Measurements from ENCODE around the gene TRPC3.

TRPC3 gene

DNA sequence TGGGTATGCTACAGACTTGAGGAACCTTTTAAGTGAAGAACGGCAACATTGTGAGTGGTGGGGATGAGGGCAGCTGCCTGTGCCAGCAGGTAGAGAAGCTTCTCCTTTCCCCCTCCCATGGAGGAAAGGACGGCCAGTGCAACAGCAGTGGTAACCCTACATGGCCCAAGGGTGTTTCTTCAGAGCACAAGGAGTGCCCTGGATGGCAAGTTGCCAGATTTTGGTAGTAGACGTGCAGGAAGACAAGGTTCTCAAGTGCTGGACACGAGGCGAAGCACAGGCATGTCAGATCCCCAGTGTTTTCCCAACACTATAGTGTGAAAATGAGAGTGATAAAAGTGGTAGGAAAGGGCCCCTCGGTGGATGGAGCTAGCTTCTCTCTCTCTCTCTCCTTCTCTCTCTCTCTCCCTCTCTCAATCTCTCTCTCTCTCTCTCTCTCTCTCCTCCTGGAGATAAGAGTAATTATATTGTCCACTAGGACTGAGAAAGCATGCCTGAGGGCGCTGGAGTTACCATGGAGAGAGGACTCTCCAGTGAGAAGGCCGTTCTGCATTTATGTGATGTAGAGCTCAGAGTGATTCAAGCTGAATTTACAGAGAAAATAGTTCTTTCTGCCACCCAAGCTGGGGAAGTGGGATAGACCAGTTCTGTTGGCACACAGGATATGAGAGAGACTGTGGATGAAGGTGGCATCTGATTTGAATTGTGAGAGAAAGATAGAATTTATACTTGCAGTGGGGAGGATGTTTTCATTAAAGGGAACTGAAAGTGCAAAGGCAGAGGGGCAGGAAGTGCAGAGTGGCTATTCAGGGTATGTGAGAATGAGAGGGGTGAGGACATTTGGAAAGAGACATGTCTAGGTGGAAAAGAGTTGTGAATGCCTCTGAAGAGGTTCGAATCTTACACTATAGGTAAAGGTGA is 25.7 kb upstream of the TRPC3 start:
- no peak overlapping the region for H3K4me3 ChIP-seq (ENCODE audit: low read depth, low read length)
- H3K36me3 ChIP-seq (ENCODE audit: control insufficient read depth, insufficient read depth, low read length), result no peaks in the 10 kb centered on the region
- no peaks in the 10 kb centered on the region; the same call in 1 of the 2 replicates for H3K27me3 ChIP-seq (ENCODE audit: control insufficient read depth, insufficient read depth, low read length)
- no peak overlapping the region for H3K9ac ChIP-seq (ENCODE audit: low read depth, low read length)
- no peaks in the 10 kb centered on the region for H3K4me1 ChIP-seq (ENCODE audit: control insufficient read depth, insufficient read depth, low read length)
- H3K27ac ChIP-seq (ENCODE audit: low read depth, low read length), result no peak overlapping the region
- no peaks in the 10 kb centered on the region for H3K9me3 ChIP-seq (ENCODE audit: control insufficient read depth, insufficient read depth, low read length)

DNA sequence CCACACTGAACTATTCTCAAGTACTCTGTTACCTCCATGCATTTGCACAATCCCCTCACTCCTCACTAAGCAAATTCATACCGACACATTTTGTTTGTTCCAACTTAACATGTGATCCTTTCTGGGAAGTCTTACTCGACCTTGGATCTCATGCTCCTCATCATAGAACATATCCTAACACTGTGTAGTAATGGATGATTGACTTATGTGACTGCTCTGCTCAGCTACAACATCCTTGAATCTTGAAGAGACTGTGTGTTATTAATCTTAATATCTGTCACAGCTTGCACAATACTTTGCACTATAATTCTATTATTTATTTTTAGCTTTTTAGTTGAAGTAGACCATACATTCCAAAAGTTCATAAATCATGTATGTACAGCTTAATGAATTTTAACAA is 23.9 kb upstream of the TRPC3 start:
- H3K36me3 ChIP-seq (ENCODE audit: control insufficient read depth, insufficient read depth, low read length), result no peaks in the 10 kb centered on the region
- H3K4me1 ChIP-seq (ENCODE audit: control insufficient read depth, insufficient read depth, low read length), result no peaks in the 10 kb centered on the region
- no peak overlapping the region for H3K9ac ChIP-seq (ENCODE audit: low read depth, low read length)
- H3K27me3 ChIP-seq (ENCODE audit: control insufficient read depth, insufficient read depth, low read length), result no peaks in the 10 kb centered on the region; the same call in 1 of the 2 replicates
- H3K27ac ChIP-seq (ENCODE audit: low read depth, low read length), result no peak overlapping the region
- H3K4me3 ChIP-seq (ENCODE audit: low read depth, low read length), result no peak overlapping the region
- no peaks in the 10 kb centered on the region for H3K9me3 ChIP-seq (ENCODE audit: control insufficient read depth, insufficient read depth, low read length)

GRCh38 chr4:121973816-121974215 is 22.0 kb upstream of the TRPC3 start:
- Histone ChIP-seq H3K4me1 (ENCODE audit: control insufficient read depth, insufficient read depth, low read length) (no peaks in the 10 kb centered on the region), H3K27ac (ENCODE audit: low read depth, low read length) (no peak overlapping the region), H3K36me3 (ENCODE audit: control insufficient read depth, insufficient read depth, low read length) (no peaks in the 10 kb centered on the region), H3K9ac (ENCODE audit: low read depth, low read length) (no peak overlapping the region), H3K27me3 (ENCODE audit: control insufficient read depth, insufficient read depth, low read length) (no peaks in the 10 kb centered on the region; the same call in 1 of the 2 replicates), H3K4me3 (ENCODE audit: low read depth, low read length) (no peak overlapping the region), H3K9me3 (ENCODE audit: control insufficient read depth, insufficient read depth, low read length) (no peaks in the 10 kb centered on the region)

DNA sequence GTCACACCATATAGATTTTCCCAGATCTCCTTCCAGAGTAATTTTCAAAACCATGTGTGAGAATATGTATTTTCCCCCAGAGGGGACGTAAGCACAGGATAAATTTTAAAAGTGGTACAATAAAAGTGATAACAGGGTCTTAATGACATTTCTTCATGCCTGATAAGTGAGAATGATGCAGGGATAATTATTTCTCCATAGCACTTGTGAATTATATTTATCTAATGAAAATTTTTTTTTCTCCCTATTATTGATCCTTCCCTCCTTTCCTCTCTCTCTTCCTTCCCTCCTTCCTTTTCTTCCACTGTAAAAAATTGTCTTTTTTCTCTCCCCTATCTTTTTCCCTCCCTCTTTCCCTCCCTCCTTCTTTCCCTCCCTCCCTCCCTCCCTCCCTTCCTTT is 17.0 kb upstream of the TRPC3 start:
- H3K4me1 ChIP-seq (ENCODE audit: control insufficient read depth, insufficient read depth, low read length), result no peaks in the 10 kb centered on the region
- H3K27me3 ChIP-seq (ENCODE audit: control insufficient read depth, insufficient read depth, low read length), result no peaks in the 10 kb centered on the region
- no peaks in the 10 kb centered on the region for H3K9me3 ChIP-seq (ENCODE audit: control insufficient read depth, insufficient read depth, low read length)
- no peak overlapping the region for H3K9ac ChIP-seq (ENCODE audit: low read depth, low read length)
- H3K27ac ChIP-seq (ENCODE audit: low read depth, low read length), result no peak overlapping the region
- H3K36me3 ChIP-seq (ENCODE audit: control insufficient read depth, insufficient read depth, low read length), result no peaks in the 10 kb centered on the region
- H3K4me3 ChIP-seq (ENCODE audit: low read depth, low read length), result no peak overlapping the region

DNA sequence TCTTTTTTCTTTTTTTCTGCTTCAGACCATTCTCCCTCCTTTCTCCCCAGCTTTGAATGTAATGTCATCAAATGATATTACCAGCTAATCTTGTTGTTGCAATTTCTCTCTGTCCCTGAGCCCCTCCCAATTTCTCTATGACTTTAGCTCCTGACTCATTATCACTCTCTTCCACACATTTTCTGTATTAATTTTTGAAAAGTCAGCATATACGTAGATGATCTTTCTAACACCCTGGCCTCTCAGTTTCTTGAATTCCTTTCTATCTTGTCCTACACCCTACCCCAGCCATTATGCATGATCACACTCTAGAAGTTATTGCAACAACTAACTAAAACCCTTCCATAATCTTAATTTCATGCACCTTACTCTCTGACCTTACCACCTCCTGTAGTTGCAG is 13.1 kb upstream of the TRPC3 start:
- Histone ChIP-seq H3K4me1 (ENCODE audit: control insufficient read depth, insufficient read depth, low read length) (no peaks in the 10 kb centered on the region), H3K27me3 (ENCODE audit: control insufficient read depth, insufficient read depth, low read length) (no peaks in the 10 kb centered on the region), H3K27ac (ENCODE audit: low read depth, low read length) (no peak overlapping the region), H3K4me3 (ENCODE audit: low read depth, low read length) (no peak overlapping the region), H3K36me3 (ENCODE audit: control insufficient read depth, insufficient read depth, low read length) (no peaks in the 10 kb centered on the region), H3K9ac (ENCODE audit: low read depth, low read length) (no peak overlapping the region), H3K9me3 (ENCODE audit: control insufficient read depth, insufficient read depth, low read length) (no peaks in the 10 kb centered on the region)

- Histone ChIP-seq H3K9me3 (ENCODE audit: control insufficient read depth, insufficient read depth, low read length) (no peaks in the 10 kb centered on the region), H3K36me3 (ENCODE audit: control insufficient read depth, insufficient read depth, low read length) (no peaks in the 10 kb centered on the region), H3K9ac (ENCODE audit: low read depth, low read length) (no peak overlapping the region), H3K27me3 (ENCODE audit: control insufficient read depth, insufficient read depth, low read length) (no peaks in the 10 kb centered on the region; the same call in 1 of the 2 replicates), H3K27ac (ENCODE audit: low read depth, low read length) (no peak overlapping the region), H3K4me3 (ENCODE audit: low read depth, low read length) (no peak overlapping the region), H3K4me1 (ENCODE audit: control insufficient read depth, insufficient read depth, low read length) (no peaks in the 10 kb centered on the region)
Measured at GRCh38 chr4:121960818-121961217, 9.0 kb upstream of the TRPC3 start.

DNA sequence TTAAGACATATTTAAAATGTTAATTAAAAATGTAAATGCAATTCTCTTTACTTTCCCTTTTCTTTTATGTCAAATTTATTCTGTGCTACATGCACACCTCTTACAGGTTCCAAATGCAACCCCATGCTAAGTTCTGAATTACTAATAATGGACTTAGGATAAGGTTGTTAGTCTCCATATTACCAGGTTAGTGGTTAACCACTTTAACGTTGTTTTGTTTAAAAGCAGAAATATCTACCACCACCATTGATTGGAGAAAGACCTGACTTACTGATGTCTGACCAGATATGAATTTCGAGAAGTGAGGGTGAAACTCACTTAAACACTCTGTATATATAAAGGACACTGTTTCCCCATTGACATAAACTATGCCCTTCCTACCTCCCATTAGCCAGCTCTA is 6.9 kb upstream of the TRPC3 start:
- H3K9me3 ChIP-seq (ENCODE audit: control insufficient read depth, insufficient read depth, low read length), result no peaks in the 10 kb centered on the region
- no peak overlapping the region for H3K9ac ChIP-seq (ENCODE audit: low read depth, low read length)
- H3K27me3 ChIP-seq (ENCODE audit: control insufficient read depth, insufficient read depth, low read length), result peaks cover 8% of the 10 kb centered on the region
- H3K4me3 ChIP-seq (ENCODE audit: low read depth, low read length), result no peak overlapping the region
- H3K36me3 ChIP-seq (ENCODE audit: control insufficient read depth, insufficient read depth, low read length), result no peaks in the 10 kb centered on the region
- no peaks in the 10 kb centered on the region for H3K4me1 ChIP-seq (ENCODE audit: control insufficient read depth, insufficient read depth, low read length)
- no peak overlapping the region for H3K27ac ChIP-seq (ENCODE audit: low read depth, low read length)

- Histone ChIP-seq H3K4me1 (ENCODE audit: control insufficient read depth, insufficient read depth, low read length) (peaks cover 1% of the 10 kb centered on the region; the same call in 1 of the 2 replicates), H3K36me3 (ENCODE audit: control insufficient read depth, insufficient read depth, low read length) (no peaks in the 10 kb centered on the region), H3K9me3 (ENCODE audit: control insufficient read depth, insufficient read depth, low read length) (no peaks in the 10 kb centered on the region), H3K9ac (ENCODE audit: low read depth, low read length) (no peak overlapping the region), H3K27ac (ENCODE audit: low read depth, low read length) (no peak overlapping the region), H3K27me3 (ENCODE audit: control insufficient read depth, insufficient read depth, low read length) (peaks cover 23% of the 10 kb centered on the region), H3K4me3 (ENCODE audit: low read depth, low read length) (no peak overlapping the region)
Measured at GRCh38 chr4:121957266-121957665, 5.4 kb upstream of the TRPC3 start.

GRCh38 chr4:121953860-121954259 is 2.0 kb upstream of the TRPC3 start:
- H3K4me3 ChIP-seq (ENCODE audit: low read depth, low read length), result no peak overlapping the region
- peaks cover 57% of the 10 kb centered on the region for H3K27me3 ChIP-seq (ENCODE audit: control insufficient read depth, insufficient read depth, low read length)
- H3K36me3 ChIP-seq (ENCODE audit: control insufficient read depth, insufficient read depth, low read length), result no peaks in the 10 kb centered on the region
- no peak overlapping the region for H3K27ac ChIP-seq (ENCODE audit: low read depth, low read length)
- H3K9me3 ChIP-seq (ENCODE audit: control insufficient read depth, insufficient read depth, low read length), result no peaks in the 10 kb centered on the region
- H3K9ac ChIP-seq (ENCODE audit: low read depth, low read length), result no peak overlapping the region
- H3K4me1 ChIP-seq (ENCODE audit: control insufficient read depth, insufficient read depth, low read length), result peaks cover 4% of the 10 kb centered on the region; the same call in 1 of the 2 replicates

DNA sequence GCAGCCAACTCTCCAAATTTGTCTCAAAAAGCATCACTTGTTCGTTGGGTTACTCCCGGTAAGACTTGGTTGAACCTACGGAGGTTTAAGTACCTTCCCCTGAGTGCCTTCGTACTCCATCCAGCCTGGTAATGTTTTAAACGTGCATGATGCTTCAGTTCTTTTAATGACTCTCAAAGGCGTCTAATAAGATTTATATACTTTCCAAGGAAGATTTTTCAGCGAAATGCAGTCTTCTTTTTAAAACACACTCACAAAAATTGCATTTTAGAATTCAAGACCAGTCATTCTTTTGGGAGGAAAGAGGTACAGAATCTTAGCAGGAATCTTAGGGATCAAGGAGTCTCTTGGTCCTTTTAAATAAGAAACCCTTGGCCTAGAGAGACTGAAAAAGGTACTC is 430 bp upstream of the TRPC3 start:
- Histone ChIP-seq H3K4me3 (ENCODE audit: low read depth, low read length) (peak overlapping the region; percentile 80), H3K4me1 (ENCODE audit: control insufficient read depth, insufficient read depth, low read length) (peaks cover 4% of the 10 kb centered on the region; the same call in 1 of the 2 replicates), H3K36me3 (ENCODE audit: control insufficient read depth, insufficient read depth, low read length) (no peaks in the 10 kb centered on the region), H3K27me3 (ENCODE audit: control insufficient read depth, insufficient read depth, low read length) (peaks cover 72% of the 10 kb centered on the region), H3K9ac (ENCODE audit: low read depth, low read length) (no peak overlapping the region), H3K27ac (ENCODE audit: low read depth, low read length) (no peak overlapping the region), H3K9me3 (ENCODE audit: control insufficient read depth, insufficient read depth, low read length) (no peaks in the 10 kb centered on the region)

- Histone ChIP-seq H3K4me1 (ENCODE audit: control insufficient read depth, insufficient read depth, low read length) (peaks cover 4% of the 10 kb centered on the region; the same call in 1 of the 2 replicates), H3K9me3 (ENCODE audit: control insufficient read depth, insufficient read depth, low read length) (no peaks in the 10 kb centered on the region), H3K4me3 (ENCODE audit: low read depth, low read length) (peak overlapping the region; percentile 80), H3K9ac (ENCODE audit: low read depth, low read length) (no peak overlapping the region), H3K36me3 (ENCODE audit: control insufficient read depth, insufficient read depth, low read length) (no peaks in the 10 kb centered on the region), H3K27me3 (ENCODE audit: control insufficient read depth, insufficient read depth, low read length) (peaks cover 73% of the 10 kb centered on the region), H3K27ac (ENCODE audit: low read depth, low read length) (no peak overlapping the region)
Measured at GRCh38 chr4:121950680-121951520, 960 bp downstream of the TRPC3 start.
